ENCODE measurements around the gene ST14.

ST14 gene

DNA sequence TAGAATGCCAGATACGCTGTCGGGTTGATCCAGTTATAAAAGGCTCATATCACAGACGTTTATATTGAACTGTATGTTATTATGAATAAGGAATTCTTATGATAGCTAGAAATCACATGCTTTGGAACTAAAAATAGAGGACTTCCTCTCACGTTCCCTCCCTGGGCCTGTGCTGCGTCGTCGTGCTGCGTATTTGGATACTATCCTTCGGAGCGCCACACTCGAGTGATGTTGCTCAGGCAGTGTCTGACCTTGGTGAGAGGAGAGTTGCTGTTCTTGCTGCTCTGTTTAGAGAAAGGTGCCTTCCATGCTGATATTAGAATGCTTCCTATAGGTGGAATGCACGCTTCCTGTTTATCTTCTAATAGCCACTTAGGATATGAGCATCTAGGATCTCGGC, 20.2 kb upstream of the ST14 start (continued):
- TF ChIP-seq ZNF280C (tag by site-specific recombination; IDR thresholded peaks at IDR 0.05): no peak
- no peak for TF ChIP-seq ZNF555 (tag by site-specific recombination; conservative IDR thresholded peaks at IDR 0.05)

GRCh38 chr11:130141561-130142341, 17.8 kb upstream of the ST14 start:
- Histone ChIP-seq H3K4me1 (ENCODE audit: control insufficient read depth, insufficient read depth, low read length) (no peaks in the 10 kb centered on the region), H3K36me3 (ENCODE audit: control insufficient read depth in 2 of 2, insufficient read depth in 1 of 2, low read length in 2 of 2) (peaks cover 3 to 90% of the 10 kb centered on the region in 2 experiments; a peak in 2 of 3 replicates), H3K27ac (ENCODE audit: extremely low read depth, low read depth, low read length) (no peak overlapping the region), H3K9me3 (ENCODE audit: control insufficient read depth, insufficient read depth, low read depth, low read length) (no peaks in the 10 kb centered on the region), H3K4me3 (ENCODE audit: low read depth, low read length) (no peak overlapping the region)
- ChIA-PET CTCF (interaction anchor here (0.7 to 1.1 kb wide), 3 partner anchors 9 to 260 kb away, joined by 3 to 9 read pairs (median 3); no protein-coding TSS in a partner anchor), POLR2A (no interaction called here)
- no peak for TF ChIP-seq HOXC10 (CRISPR knock-in tag; IDR thresholded peaks at IDR 0.05)
- no peak for TF ChIP-seq ZNF677 (tag by site-specific recombination; IDR thresholded peaks at IDR 0.05)
- TF ChIP-seq ZNF394 (tag by site-specific recombination; IDR thresholded peaks at IDR 0.05; ENCODE audit: borderline replicate concordance): no peak
- no peak for TF ChIP-seq ZNF768 (tag by site-specific recombination; IDR thresholded peaks at IDR 0.05)
- TF ChIP-seq, protein P1, sequence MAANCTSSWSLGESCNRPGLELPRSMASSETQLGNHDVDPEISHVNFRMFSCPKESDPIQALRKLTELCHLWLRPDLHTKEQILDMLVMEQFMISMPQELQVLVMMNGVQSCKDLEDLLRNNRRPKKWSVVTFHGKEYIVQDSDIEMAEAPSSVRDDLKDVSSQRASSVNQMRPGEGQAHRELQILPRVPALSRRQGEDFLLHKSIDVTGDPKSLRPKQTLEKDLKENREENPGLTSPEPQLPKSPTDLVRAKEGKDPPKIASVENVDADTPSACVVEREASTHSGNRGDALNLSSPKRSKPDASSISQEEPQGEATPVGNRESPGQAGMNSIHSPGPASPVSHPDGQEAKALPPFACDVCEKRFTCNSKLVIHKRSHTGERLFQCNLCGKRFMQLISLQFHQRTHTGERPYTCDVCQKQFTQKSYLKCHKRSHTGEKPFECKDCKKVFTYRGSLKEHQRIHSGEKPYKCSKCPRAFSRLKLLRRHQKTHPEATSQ (tag by site-specific recombination; IDR thresholded peaks at IDR 0.05): no peak
- TF ChIP-seq ZNF785 (tag by site-specific recombination; IDR thresholded peaks at IDR 0.05): no peak
- TF ChIP-seq, protein P2, sequence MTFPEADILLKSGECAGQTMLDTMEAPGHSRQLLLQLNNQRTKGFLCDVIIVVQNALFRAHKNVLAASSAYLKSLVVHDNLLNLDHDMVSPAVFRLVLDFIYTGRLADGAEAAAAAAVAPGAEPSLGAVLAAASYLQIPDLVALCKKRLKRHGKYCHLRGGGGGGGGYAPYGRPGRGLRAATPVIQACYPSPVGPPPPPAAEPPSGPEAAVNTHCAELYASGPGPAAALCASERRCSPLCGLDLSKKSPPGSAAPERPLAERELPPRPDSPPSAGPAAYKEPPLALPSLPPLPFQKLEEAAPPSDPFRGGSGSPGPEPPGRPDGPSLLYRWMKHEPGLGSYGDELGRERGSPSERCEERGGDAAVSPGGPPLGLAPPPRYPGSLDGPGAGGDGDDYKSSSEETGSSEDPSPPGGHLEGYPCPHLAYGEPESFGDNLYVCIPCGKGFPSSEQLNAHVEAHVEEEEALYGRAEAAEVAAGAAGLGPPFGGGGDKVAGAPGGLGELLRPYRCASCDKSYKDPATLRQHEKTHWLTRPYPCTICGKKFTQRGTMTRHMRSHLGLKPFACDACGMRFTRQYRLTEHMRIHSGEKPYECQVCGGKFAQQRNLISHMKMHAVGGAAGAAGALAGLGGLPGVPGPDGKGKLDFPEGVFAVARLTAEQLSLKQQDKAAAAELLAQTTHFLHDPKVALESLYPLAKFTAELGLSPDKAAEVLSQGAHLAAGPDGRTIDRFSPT (tag by site-specific recombination; IDR thresholded peaks at IDR 0.05): no peak
- TF ChIP-seq ZNF37A (tag by site-specific recombination; IDR thresholded peaks at IDR 0.05): no peak
- no peak for TF ChIP-seq ZNF610 (tag by site-specific recombination; IDR thresholded peaks at IDR 0.05; ENCODE audit: borderline replicate concordance)
- no peak for TF ChIP-seq SCRT2 (tag by site-specific recombination; IDR thresholded peaks at IDR 0.05)
- TF ChIP-seq, protein P3, sequence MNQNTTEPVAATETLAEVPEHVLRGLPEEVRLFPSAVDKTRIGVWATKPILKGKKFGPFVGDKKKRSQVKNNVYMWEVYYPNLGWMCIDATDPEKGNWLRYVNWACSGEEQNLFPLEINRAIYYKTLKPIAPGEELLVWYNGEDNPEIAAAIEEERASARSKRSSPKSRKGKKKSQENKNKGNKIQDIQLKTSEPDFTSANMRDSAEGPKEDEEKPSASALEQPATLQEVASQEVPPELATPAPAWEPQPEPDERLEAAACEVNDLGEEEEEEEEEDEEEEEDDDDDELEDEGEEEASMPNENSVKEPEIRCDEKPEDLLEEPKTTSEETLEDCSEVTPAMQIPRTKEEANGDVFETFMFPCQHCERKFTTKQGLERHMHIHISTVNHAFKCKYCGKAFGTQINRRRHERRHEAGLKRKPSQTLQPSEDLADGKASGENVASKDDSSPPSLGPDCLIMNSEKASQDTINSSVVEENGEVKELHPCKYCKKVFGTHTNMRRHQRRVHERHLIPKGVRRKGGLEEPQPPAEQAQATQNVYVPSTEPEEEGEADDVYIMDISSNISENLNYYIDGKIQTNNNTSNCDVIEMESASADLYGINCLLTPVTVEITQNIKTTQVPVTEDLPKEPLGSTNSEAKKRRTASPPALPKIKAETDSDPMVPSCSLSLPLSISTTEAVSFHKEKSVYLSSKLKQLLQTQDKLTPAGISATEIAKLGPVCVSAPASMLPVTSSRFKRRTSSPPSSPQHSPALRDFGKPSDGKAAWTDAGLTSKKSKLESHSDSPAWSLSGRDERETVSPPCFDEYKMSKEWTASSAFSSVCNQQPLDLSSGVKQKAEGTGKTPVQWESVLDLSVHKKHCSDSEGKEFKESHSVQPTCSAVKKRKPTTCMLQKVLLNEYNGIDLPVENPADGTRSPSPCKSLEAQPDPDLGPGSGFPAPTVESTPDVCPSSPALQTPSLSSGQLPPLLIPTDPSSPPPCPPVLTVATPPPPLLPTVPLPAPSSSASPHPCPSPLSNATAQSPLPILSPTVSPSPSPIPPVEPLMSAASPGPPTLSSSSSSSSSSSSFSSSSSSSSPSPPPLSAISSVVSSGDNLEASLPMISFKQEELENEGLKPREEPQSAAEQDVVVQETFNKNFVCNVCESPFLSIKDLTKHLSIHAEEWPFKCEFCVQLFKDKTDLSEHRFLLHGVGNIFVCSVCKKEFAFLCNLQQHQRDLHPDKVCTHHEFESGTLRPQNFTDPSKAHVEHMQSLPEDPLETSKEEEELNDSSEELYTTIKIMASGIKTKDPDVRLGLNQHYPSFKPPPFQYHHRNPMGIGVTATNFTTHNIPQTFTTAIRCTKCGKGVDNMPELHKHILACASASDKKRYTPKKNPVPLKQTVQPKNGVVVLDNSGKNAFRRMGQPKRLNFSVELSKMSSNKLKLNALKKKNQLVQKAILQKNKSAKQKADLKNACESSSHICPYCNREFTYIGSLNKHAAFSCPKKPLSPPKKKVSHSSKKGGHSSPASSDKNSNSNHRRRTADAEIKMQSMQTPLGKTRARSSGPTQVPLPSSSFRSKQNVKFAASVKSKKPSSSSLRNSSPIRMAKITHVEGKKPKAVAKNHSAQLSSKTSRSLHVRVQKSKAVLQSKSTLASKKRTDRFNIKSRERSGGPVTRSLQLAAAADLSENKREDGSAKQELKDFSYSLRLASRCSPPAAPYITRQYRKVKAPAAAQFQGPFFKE (tag by site-specific recombination; IDR thresholded peaks at IDR 0.05; ENCODE audit: borderline replicate concordance): no peak
- TF ChIP-seq ZFP41 (tag by site-specific recombination; IDR thresholded peaks at IDR 0.05; ENCODE audit: borderline replicate concordance): no peak
- no peak for TF ChIP-seq ZNF449 (tag by site-specific recombination; IDR thresholded peaks at IDR 0.05)
